ENCODE data around the gene OGFOD3. TPM values are rescaled to one million over a fixed set of nuclear protein-coding genes. Genes with fewer than 3 reads are reported as not detected.
"Not testable (repeated sequence)": the region's sequence is repeated elsewhere in the genome, so short reads cannot be mapped to it uniquely, and the experiment has no call there.

Gene OGFOD3
- total and polyA plus RNA-seq, 8 donors = 10.5 to 30.4 (median 17.4) TPM

DNA sequence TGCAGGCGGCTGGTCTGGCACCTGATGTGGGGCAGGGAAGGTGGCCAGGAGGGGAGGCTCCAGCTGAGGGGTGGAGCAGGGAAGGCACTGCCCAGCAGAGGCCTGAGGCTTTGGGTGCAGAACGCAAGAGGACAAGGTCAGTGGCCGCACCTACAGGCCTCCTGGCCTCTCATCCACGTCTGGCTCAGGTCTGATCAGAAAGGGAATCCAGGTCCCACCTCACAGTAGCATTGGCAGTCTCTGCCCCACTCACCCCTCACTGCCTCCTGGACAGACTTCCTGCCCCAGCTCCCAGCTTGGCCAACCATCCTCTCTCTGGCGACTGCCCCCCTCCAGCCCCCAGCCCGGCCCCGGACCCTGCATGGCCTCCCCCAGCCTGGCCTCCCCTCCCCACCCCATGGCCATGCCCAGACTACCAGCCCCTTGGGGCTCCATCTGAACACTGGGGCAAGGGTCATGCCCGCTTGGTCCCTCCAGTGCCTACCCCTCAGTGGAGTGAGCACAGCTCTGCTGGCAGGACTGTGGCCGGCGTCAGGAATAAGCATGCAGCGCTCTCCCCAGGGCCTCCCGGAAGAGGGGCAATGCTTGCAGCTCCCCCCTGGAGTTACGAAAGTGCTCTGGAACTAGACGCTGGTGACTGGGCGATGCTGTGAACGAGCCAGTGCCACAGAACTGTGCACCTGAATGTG is 42.2 kb downstream of the OGFOD3 start:
- DNase-seq = no peak
- WGBS, 5 donors = 72 to 82% (median 73%) methylated on average over 15 to 16 of the region's 16 CpGs

DNA sequence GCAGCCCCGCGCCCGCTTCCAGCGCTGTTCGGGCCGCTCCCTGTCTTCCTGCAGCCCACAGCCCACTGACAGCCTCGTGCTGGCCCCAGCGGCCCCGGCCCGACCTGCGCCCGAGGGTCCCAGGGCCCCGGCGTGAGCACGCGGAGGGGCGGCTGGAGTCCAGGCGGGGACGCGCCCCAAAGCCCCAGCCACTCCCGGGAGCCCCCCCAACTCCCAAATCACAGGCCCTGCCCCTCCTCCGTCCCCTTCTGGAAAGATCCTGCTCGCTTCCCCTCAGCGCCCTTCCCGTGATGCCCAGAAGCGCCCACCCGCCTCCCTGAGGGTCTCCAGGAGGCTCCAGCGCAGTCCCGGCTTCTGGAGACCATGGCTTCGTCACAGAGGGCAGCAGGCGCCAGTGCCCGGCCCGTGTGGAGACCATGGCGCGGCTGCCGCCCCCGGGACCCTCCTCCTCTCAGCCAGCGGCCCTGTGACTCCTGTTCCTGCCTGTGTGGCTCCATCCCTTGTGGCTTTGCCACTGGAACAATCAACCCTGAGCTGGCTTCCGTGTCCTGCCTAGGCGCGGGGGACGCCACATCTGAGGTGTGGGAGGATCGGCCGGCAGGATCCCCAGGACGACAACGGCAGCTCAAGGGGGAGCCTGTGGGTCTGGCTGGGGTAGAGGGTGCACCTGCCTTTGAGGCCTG is 42.9 kb downstream of the OGFOD3 start:
- TF ChIP-seq POLR2AphosphoS5 (IDR thresholded peaks at IDR 0.05) = no peak
- no peak for TF ChIP-seq POLR2A (IDR thresholded peaks at IDR 0.05)
- TF ChIP-seq EP300 (IDR thresholded peaks at IDR 0.05) = no peak
- intact Hi-C loops (cut with DNase I; ENCODE audit: low total_unique reads) = no loop called here
- Histone ChIP-seq H3K4me3 (no peak overlapping the region), H3K36me3 (no peaks in the 10 kb centered on the region), H3K27me3 (peaks cover 20 to 94% (median 75%) of the 10 kb centered on the region in 3 donors), H3K27ac (no peak overlapping the region), H3K4me1 (peaks cover 17 to 43% (median 27%) of the 10 kb centered on the region in 4 donors), H3K9me3 (no peaks in the 10 kb centered on the region)
- WGBS, 5 donors = 39 to 73% (median 57%) methylated on average over 12 to 46 of the region's 46 CpGs
- no peak for DNase-seq

More for the DNA sequence above, 42.2 kb downstream of the OGFOD3 start:
- Histone ChIP-seq H3K9me3 (no peaks in the 10 kb centered on the region), H3K27me3 (peaks cover 20 to 93% (median 68%) of the 10 kb centered on the region in 3 donors), H3K36me3 (no peaks in the 10 kb centered on the region), H3K27ac (no peak overlapping the region), H3K4me3 (no peak overlapping the region), H3K4me1 (peaks cover 10 to 42% (median 24%) of the 10 kb centered on the region in 4 donors)
- intact Hi-C loops (cut with DNase I; ENCODE audit: low total_unique reads) = no loop called here
- TF ChIP-seq EP300 (IDR thresholded peaks at IDR 0.05) (no peak), POLR2AphosphoS5 (IDR thresholded peaks at IDR 0.05) (no peak), POLR2A (IDR thresholded peaks at IDR 0.05) (no peak)
- TF ChIP-seq, protein P1, sequence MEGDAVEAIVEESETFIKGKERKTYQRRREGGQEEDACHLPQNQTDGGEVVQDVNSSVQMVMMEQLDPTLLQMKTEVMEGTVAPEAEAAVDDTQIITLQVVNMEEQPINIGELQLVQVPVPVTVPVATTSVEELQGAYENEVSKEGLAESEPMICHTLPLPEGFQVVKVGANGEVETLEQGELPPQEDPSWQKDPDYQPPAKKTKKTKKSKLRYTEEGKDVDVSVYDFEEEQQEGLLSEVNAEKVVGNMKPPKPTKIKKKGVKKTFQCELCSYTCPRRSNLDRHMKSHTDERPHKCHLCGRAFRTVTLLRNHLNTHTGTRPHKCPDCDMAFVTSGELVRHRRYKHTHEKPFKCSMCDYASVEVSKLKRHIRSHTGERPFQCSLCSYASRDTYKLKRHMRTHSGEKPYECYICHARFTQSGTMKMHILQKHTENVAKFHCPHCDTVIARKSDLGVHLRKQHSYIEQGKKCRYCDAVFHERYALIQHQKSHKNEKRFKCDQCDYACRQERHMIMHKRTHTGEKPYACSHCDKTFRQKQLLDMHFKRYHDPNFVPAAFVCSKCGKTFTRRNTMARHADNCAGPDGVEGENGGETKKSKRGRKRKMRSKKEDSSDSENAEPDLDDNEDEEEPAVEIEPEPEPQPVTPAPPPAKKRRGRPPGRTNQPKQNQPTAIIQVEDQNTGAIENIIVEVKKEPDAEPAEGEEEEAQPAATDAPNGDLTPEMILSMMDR (IDR thresholded peaks at IDR 0.05) = no peak

DNA sequence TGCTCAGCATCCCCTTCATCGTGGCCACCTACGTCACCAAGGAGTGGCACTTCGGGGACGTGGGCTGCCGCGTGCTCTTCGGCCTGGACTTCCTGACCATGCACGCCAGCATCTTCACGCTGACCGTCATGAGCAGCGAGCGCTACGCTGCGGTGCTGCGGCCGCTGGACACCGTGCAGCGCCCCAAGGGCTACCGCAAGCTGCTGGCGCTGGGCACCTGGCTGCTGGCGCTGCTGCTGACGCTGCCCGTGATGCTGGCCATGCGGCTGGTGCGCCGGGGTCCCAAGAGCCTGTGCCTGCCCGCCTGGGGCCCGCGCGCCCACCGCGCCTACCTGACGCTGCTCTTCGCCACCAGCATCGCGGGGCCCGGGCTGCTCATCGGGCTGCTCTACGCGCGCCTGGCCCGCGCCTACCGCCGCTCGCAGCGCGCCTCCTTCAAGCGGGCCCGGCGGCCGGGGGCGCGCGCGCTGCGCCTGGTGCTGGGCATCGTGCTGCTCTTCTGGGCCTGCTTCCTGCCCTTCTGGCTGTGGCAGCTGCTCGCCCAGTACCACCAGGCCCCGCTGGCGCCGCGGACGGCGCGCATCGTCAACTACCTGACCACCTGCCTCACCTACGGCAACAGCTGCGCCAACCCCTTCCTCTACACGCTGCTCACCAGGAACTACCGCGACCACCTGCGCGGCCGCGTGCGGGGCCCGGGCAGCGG is 43.6 kb downstream of the OGFOD3 start:
- Histone ChIP-seq H3K4me1 (peaks cover 20 to 48% (median 32%) of the 10 kb centered on the region in 4 donors), H3K36me3 (no peaks in the 10 kb centered on the region), H3K27me3 (peaks cover 20 to 94% (median 76%) of the 10 kb centered on the region in 3 donors), H3K27ac (no peak overlapping the region), H3K9me3 (no peaks in the 10 kb centered on the region), H3K4me3 (no peak overlapping the region)
- TF ChIP-seq EP300 (IDR thresholded peaks at IDR 0.05) (no peak), POLR2A (IDR thresholded peaks at IDR 0.05) (no peak), POLR2AphosphoS5 (IDR thresholded peaks at IDR 0.05) (no peak)
- TF ChIP-seq, protein P1 (IDR thresholded peaks at IDR 0.05) = no peak
- no peak for DNase-seq
- intact Hi-C loops (cut with DNase I; ENCODE audit: low total_unique reads) = no loop called here
- WGBS, 5 donors = 33 to 81% (median 37%) methylated on average over 10 to 79 of the region's 79 CpGs

DNA sequence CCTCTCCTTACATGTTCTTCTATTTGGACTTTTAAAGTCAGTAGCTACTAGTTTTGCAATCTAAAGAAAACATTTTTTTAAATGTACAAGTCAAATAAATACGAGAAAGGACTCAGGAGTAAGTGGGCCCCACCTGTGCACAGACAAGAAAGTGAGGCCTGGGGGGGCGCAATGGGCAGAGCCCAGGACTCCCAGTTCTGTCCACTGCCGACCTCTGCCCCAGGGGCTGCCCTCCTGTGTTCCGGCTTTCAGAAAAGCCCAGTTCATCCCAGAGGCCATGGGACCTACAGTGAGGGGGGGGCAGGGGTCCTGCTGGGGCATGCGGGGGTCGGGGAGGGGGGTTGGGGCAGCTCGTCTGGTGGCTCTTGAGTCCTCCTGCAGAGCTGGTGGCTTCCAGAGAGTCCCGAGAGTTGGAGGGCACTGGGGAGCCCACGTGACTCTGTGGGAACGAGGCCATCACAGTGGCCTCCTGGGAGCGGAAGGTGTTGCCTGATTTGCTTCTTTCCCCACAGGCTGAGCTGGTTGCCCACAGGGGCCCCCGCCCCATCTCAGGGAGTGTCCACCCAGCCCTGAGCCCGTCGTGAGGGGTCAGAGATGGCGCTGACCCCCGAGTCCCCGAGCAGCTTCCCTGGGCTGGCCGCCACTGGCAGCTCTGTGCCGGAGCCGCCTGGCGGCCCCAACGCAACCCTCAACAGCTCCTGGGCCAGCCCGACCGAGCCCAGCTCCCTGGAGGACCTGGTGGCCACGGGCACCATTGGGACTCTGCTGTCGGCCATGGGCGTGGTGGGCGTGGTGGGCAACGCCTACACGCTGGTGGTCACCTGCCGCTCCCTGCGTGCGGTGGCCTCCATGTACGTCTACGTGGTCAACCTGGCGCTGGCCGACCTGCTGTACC is 44.4 kb downstream of the OGFOD3 start:
- Histone ChIP-seq H3K4me1 (peaks cover 20 to 45% (median 32%) of the 10 kb centered on the region in 4 donors), H3K4me3 (no peak overlapping the region), H3K27me3 (peaks cover 17 to 94% (median 74%) of the 10 kb centered on the region in 3 donors), H3K27ac (no peak overlapping the region), H3K36me3 (no peaks in the 10 kb centered on the region), H3K9me3 (no peaks in the 10 kb centered on the region)
- TF ChIP-seq, protein P1 (IDR thresholded peaks at IDR 0.05) = no peak
- TF ChIP-seq EP300 (IDR thresholded peaks at IDR 0.05) = no peak
- intact Hi-C loops (cut with DNase I; ENCODE audit: low total_unique reads) = no loop called here
- DNase-seq = no peak
- WGBS, 5 donors = 75 to 93% (median 84%) methylated on average over 15 to 37 of the region's 37 CpGs

DNA sequence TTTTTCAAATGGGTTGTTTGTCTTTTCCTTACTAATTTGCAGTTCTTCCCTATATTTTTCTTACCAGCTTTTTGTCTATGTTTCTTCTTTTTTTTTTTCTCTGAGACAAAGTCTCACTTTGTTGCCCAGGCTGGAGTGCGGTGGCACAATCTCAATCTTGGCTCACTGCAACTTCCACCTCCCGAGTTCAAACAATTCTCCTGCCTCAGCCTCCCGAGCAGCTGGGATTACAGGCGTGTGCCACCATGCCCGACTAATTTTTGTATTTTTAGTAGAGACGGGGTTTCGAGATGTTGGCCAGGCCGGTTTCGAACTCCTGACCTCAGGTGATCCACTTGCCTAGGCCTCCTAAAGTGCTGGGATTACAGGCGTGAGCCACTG is 45.3 kb downstream of the OGFOD3 start:
- intact Hi-C loops (cut with DNase I; ENCODE audit: low total_unique reads); H3K27ac ChIP-seq; H3K4me3 ChIP-seq; H3K36me3 ChIP-seq; DNase-seq; H3K9me3 ChIP-seq: not testable (repeated sequence)
- H3K27me3 ChIP-seq = peaks cover 17 to 94% (median 64%) of the 10 kb centered on the region in 3 donors
- peaks cover 20 to 45% (median 32%) of the 10 kb centered on the region in 4 donors for H3K4me1 ChIP-seq
- 73 to 84% (median 82%) methylated on average over 10 of the region's 10 CpGs for WGBS, 5 donors

All from stomach (tissue), 9 donors.